Effector memory CD8-positive, alpha-beta T cell (primary cell): ENCODE data around the gene LILRB2.
"Not testable (repeated sequence)": the region's sequence is repeated elsewhere in the genome, so short reads cannot be mapped to it uniquely, and the experiment has no call there.

Experiments used
- ATAC-seq: fragments of 150-1000 bp; cut with Tn5 transposase; replicated peaks from 2 replicates; pipeline ENCODE4 v1.10.0; 2021; ENCODE audit warnings: mild to moderate bottlenecking, moderate library complexity
- DNase-seq, 3 experiments: peaks; one replicate each; pipeline ENCODE4 v3.0.0; 2021
- H3K27ac Mint-ChIP-seq, 2 donors: one replicate each; pipeline ENCODE4 v1.8.0; 2022; ENCODE audit warnings: mild to moderate bottlenecking in 2 of 2, mixed read lengths in 2 of 2, moderate library complexity in 2 of 2
- H3K27me3 Mint-ChIP-seq, 2 donors: one replicate each; pipeline ENCODE4 v1.8.0; 2022; ENCODE audit warnings: mixed read lengths in 2 of 2
- H3K36me3 Mint-ChIP-seq: one replicate; pipeline ENCODE4 v1.8.0; 2022; ENCODE audit warnings: mild to moderate bottlenecking, moderate library complexity, mixed read lengths; ENCODE audit not compliant: insufficient read depth
- H3K4me1 Mint-ChIP-seq, 2 donors: one replicate each; pipeline ENCODE4 v1.8.0; 2022; ENCODE audit warnings: low read depth in 2 of 2, mixed read lengths in 2 of 2
- H3K4me3 Mint-ChIP-seq, 2 donors: one replicate each; pipeline ENCODE4 v1.8.0; 2022; ENCODE audit warnings: mild to moderate bottlenecking in 2 of 2, mixed read lengths in 2 of 2, moderate library complexity in 2 of 2
- H3K9me3 Mint-ChIP-seq, 2 donors: one replicate each; pipeline ENCODE4 v1.8.0; 2022; ENCODE audit warnings: mixed read lengths in 2 of 2
- total RNA-seq, 9 experiments: gene quantifications; one replicate each; lab custom pipeline; 2026; lab: John Stamatoyannopoulos, UW

Gene LILRB2
- 0 to 0.13 (median 0) reads per million in 9 experiments for total RNA-seq

DNA sequence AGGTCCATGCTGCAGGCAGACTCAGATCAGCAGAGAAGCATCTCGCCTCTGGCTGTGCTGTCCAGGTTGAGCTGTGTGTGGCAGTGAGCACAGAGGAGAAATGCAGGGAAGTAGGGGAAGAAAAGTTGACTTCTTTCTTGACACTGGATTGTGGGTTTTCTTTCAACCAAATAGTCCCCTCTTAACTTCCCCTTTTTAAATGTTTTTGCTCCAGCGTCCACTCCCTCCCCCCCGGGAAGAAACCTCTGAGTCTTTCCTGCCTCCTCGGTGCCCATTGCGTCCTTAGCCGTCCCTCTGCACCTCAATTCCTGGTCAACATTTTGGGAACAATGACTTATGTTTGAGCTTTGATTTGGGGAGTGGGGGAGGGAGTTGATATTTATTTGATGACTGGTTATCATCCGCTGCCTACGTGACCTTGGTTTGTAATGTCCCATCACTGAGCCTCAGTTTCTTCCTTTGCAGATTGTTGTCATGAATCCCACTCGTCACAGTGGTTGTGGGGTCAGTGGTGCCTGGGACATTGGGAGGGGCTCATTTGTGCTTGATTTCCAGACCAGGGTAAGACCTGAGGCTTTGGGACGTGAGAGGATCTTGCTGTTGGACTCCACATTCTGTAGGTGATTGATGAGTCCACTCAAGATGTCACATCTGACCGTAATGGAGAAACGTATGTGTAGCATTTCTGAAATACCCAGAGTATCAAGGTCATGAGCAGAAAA, at the start of gene LILRB2:
Gene LILRB2, minus strand, starts transcription at position 104 of the 722 bp plus-strand sequence. CDS start 614 bp downstream, outside the sequence.
- no peak for ATAC-seq
- H3K9me3 Mint-ChIP-seq: no peaks in the 10 kb centered on the region
- DNase-seq: no peak
- no peaks in the 10 kb centered on the region for H3K36me3 Mint-ChIP-seq
- H3K4me3 Mint-ChIP-seq: peak within 1 kb of the TSS in 1 of 2 donors; percentile 10
- peaks cover 4 to 6% of the 10 kb centered on the region in 2 donors for H3K4me1 Mint-ChIP-seq
- H3K27ac Mint-ChIP-seq: no peak within 1 kb of the TSS
- H3K27me3 Mint-ChIP-seq: peaks cover 49 to 83% of the 10 kb centered on the region in 2 donors

- ATAC-seq (no peak), DNase-seq (no peak)
- peaks cover 0 to 14% of the 10 kb centered on the region in 2 donors for H3K27me3 Mint-ChIP-seq
- H3K4me3 Mint-ChIP-seq: no peak overlapping the region
- peaks cover 6 to 9% of the 10 kb centered on the region in 2 donors for H3K4me1 Mint-ChIP-seq
- H3K36me3 Mint-ChIP-seq: no peaks in the 10 kb centered on the region
- no peaks in the 10 kb centered on the region for H3K9me3 Mint-ChIP-seq
- H3K27ac Mint-ChIP-seq: no peak overlapping the region
These were observed 48.7 kb upstream of the LILRB2 start for GRCh38 chr19:54329476-54330165.

DNA sequence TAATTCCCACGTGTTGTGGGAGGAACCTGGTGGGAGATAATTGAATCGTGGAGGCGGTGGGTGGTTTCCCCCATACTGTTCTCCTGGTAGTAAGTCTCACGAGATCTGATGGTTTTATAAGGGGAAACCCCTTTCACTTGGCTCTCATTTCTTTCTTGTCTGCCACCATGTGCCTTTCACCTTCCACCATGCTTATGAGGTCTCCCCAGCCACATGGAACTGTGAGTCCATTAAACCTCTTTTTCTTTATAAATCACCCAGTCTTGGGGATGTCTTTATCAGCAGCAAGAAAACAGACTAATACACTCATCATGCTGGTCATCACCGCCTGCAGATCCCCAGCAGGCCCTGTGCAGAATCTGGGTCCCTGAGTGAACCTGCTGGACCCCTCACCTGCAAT, 47.9 kb upstream of the LILRB2 start:
- not testable (repeated sequence) for H3K9me3 Mint-ChIP-seq, H3K27me3 Mint-ChIP-seq, H3K36me3 Mint-ChIP-seq, DNase-seq, ATAC-seq, H3K4me1 Mint-ChIP-seq, H3K27ac Mint-ChIP-seq, H3K4me3 Mint-ChIP-seq

DNA sequence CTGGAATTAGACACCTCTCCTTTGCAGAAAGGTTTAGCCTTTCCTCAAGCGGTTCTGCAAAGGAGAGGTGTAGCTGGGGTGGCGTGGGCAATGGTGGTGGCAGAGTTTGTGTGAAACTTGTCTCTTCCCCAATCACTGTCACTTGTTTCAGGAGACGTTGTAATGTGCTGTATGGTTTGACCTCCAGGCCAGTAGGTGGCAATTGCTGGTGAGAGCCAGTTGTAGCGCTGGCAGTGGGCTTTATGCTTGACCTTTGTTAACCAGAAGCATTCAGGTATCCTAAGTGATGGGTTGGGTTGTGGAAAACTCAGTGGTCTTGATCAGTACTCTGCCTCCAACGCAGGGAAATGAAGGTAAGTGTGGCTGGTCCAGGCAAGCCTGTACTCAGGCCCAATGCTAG, 44.7 kb upstream of the LILRB2 start:
- H3K4me1 Mint-ChIP-seq: peaks cover 6 to 9% of the 10 kb centered on the region in 2 donors
- H3K27me3 Mint-ChIP-seq: peaks cover 21% of the 10 kb centered on the region in 2 donors

GRCh38 chr19:54325194-54325621, 44.3 kb upstream of the LILRB2 start:
- H3K36me3 Mint-ChIP-seq: no peaks in the 10 kb centered on the region
- H3K27me3 Mint-ChIP-seq: peaks cover 25% of the 10 kb centered on the region in 2 donors
- H3K4me1 Mint-ChIP-seq: peaks cover 6 to 9% of the 10 kb centered on the region in 2 donors
- ATAC-seq (peak; percentile 73), DNase-seq (peak; percentile 58 to 64 (median 58))
- no peak overlapping the region for H3K27ac Mint-ChIP-seq
- H3K4me3 Mint-ChIP-seq: no peak overlapping the region
- no peaks in the 10 kb centered on the region for H3K9me3 Mint-ChIP-seq

More for the DNA sequence above, 44.7 kb upstream of the LILRB2 start:
- Mint-ChIP-seq H3K27ac (no peak overlapping the region), H3K4me3 (no peak overlapping the region), H3K9me3 (no peaks in the 10 kb centered on the region), H3K36me3 (no peaks in the 10 kb centered on the region)
- ATAC-seq (no peak), DNase-seq (no peak)

GRCh38 chr19:54324071-54324470, 43.2 kb upstream of the LILRB2 start:
- peaks cover 6 to 9% of the 10 kb centered on the region in 2 donors for H3K4me1 Mint-ChIP-seq
- H3K9me3 Mint-ChIP-seq: no peaks in the 10 kb centered on the region
- H3K4me3 Mint-ChIP-seq: no peak overlapping the region
- H3K36me3 Mint-ChIP-seq: peaks cover 2% of the 10 kb centered on the region
- H3K27ac Mint-ChIP-seq: no peak overlapping the region
- no peak for DNase-seq
- ATAC-seq: no peak
- peaks cover 33% of the 10 kb centered on the region in 2 donors for H3K27me3 Mint-ChIP-seq

DNA sequence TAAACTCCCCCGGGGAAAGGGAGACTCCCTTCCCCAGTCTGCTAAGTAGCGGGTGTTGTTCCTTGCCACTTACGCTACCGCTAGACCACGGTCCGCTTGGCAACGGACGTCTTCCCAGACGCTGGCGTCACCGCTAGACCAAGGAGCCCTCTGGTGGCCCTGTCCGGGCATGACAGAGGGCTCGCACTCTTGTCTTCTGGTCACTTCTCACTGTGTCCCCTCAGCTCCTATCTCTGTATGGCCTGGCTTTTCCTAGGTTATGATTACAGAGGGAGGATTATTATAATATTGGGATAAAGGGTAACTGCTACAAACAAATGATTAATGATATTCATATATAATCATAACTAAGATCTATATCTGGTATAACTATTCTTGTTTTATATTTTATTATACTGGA, 42.0 kb upstream of the LILRB2 start:
- H3K27ac Mint-ChIP-seq, H3K4me1 Mint-ChIP-seq, H3K4me3 Mint-ChIP-seq, H3K9me3 Mint-ChIP-seq, H3K36me3 Mint-ChIP-seq, DNase-seq, ATAC-seq: not testable (repeated sequence)
- peaks cover 38 to 41% of the 10 kb centered on the region in 2 donors for H3K27me3 Mint-ChIP-seq

DNA sequence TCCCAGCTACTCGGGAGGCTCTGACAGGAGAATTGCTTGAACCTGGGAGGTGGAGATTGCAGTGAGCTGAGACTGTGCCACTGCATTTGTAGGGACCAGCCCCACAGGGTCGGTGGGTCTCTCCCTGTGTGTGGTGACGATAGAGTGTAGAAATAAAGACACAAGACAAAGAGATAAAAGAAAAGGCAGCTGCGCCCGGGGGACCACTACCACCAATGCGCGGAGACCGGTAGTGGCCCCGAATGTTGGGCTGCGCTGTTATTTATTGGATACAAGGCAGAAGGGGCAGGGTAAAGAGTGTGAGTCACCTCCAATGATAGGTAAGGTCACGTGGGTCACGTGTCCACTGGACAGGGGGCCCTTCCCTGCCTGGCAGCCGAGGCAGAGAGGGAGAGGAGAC, 41.4 kb upstream of the LILRB2 start:
- not testable (repeated sequence) for H3K4me1 Mint-ChIP-seq, H3K9me3 Mint-ChIP-seq, ATAC-seq, H3K4me3 Mint-ChIP-seq, H3K36me3 Mint-ChIP-seq, H3K27ac Mint-ChIP-seq, DNase-seq
- H3K27me3 Mint-ChIP-seq: peaks cover 45 to 47% of the 10 kb centered on the region in 2 donors

DNA sequence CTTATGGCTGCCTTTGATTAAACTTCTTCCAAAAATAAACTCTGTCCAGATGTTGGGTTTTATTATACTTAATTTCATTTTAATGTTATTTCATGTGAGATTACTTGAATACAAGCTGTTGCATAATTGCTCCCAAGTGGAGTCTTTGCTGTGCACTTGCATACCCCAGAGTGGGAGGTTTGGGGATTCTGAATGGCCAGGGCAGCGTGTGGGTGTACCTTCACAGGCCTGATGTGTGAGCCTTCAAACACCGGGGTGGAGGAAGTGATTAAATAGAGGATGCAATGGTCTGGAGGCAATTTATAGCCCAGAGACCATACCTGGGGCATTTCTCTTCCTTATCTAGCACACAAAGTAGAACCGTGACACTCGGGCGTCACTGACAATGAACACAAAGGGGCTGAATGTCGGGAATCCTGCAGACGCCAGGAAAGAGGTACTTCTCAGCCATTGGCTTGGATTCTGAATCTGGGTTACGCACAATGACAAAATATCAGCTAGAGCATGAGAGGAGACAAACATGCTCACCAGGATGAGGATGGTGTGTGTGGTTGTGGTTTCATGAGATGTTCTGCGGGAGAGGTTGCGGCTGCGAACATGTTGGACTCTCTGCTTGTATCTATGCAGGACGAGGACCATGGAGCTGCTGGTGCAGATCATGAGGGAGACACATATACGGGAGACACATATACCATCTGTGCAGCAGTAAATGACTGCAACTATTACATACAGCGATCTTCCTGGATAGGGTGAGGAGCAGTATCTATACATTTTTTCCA, 39.2 kb upstream of the LILRB2 start:
- no peak overlapping the region for H3K27ac Mint-ChIP-seq
- ATAC-seq: no peak

GRCh38 chr19:54319049-54319448, 38.1 kb upstream of the LILRB2 start:
- H3K4me3 Mint-ChIP-seq: no peak overlapping the region

More for the DNA sequence above, 39.2 kb upstream of the LILRB2 start:
- DNase-seq: no peak
- peaks cover 54 to 62% of the 10 kb centered on the region in 2 donors for H3K27me3 Mint-ChIP-seq
- no peak overlapping the region for H3K4me3 Mint-ChIP-seq
- peaks cover 0 to 2% of the 10 kb centered on the region in 2 donors for H3K4me1 Mint-ChIP-seq
- peaks cover 3% of the 10 kb centered on the region for H3K36me3 Mint-ChIP-seq
- no peaks in the 10 kb centered on the region for H3K9me3 Mint-ChIP-seq

DNA sequence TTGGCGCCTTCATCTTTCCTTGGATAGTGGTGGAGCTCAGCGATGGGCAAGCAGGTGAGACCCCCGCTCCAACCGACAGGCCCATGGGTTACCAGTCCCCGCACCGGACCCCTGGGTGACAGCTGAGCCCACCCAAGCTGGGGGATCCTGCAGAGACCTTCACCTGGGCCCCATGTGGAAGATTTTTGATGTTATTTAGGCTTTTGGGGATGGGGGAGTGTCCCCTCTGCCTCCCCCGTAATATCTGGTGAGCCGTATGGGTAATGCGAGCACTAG, 37.0 kb upstream of the LILRB2 start:
- Mint-ChIP-seq H3K36me3 (peaks cover 3% of the 10 kb centered on the region), H3K27ac (no peak overlapping the region), H3K4me1 (peaks cover 0 to under 1% of the 10 kb centered on the region in 2 donors), H3K9me3 (no peaks in the 10 kb centered on the region), H3K4me3 (no peak overlapping the region), H3K27me3 (peaks cover 63 to 83% of the 10 kb centered on the region in 2 donors)
- ATAC-seq (no peak), DNase-seq (no peak)

More at GRCh38 chr19:54319049-54319448, 38.1 kb upstream of the LILRB2 start:
- ATAC-seq (no peak), DNase-seq (no peak)
- peaks cover 51 to 72% of the 10 kb centered on the region in 2 donors for H3K27me3 Mint-ChIP-seq
- H3K4me1 Mint-ChIP-seq: no peaks in the 10 kb centered on the region
- H3K27ac Mint-ChIP-seq: no peak overlapping the region
- peaks cover 3% of the 10 kb centered on the region for H3K36me3 Mint-ChIP-seq
- no peaks in the 10 kb centered on the region for H3K9me3 Mint-ChIP-seq

GRCh38 chr19:54317108-54317964, 36.4 kb upstream of the LILRB2 start:
- no peak overlapping the region for H3K27ac Mint-ChIP-seq
- DNase-seq (no peak), ATAC-seq (no peak)
- H3K27me3 Mint-ChIP-seq: peaks cover 68 to 85% of the 10 kb centered on the region in 2 donors
- peaks cover 0 to 2% of the 10 kb centered on the region in 2 donors for H3K4me1 Mint-ChIP-seq
- no peaks in the 10 kb centered on the region for H3K9me3 Mint-ChIP-seq
- H3K4me3 Mint-ChIP-seq: no peak overlapping the region
- H3K36me3 Mint-ChIP-seq: peaks cover 3% of the 10 kb centered on the region

DNA sequence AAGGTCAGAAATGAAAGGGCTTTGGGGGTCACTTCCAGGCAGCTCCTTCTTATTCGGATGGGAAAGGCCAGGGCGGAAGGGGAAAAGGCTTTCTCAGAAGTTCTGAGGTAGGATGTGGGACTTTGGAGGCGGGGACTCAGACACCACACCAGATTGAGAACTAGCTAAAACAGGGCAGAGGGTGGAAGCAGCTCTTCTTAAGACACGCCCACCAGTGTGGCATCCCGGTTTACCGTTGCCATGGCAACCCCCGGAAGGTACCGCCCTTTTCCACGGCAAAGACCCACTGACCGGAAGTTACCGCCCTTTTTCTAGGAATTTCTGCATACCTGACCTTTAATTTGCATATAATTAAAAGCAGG, 35.8 kb upstream of the LILRB2 start:
- peaks cover 3% of the 10 kb centered on the region for H3K36me3 Mint-ChIP-seq
- ATAC-seq (no peak), DNase-seq (no peak)
- no peak overlapping the region for H3K27ac Mint-ChIP-seq
- H3K27me3 Mint-ChIP-seq: peaks cover 66 to 85% of the 10 kb centered on the region in 2 donors
- no peaks in the 10 kb centered on the region for H3K9me3 Mint-ChIP-seq
- H3K4me3 Mint-ChIP-seq: no peak overlapping the region
- peaks cover 0 to 2% of the 10 kb centered on the region in 2 donors for H3K4me1 Mint-ChIP-seq
